MM.1S (cell line): ENCODE data around the gene PXN.
A peak's percentile ranks its signal among the peaks of the same experiment; 100 is the strongest.

ENCODE experiments used
- DNase-seq: peaks from one replicate; pipeline ENCODE4 v3.0.0-alpha.2; 2015
- H2AFZ ChIP-seq: fragments of 300-600 bp; sonication (generic); 2 replicates; pipeline ENCODE4 v1.6.0; 2016; ENCODE audit warnings: antibody characterized with exemption, low read length
- H3F3A ChIP-seq: fragments of 300-600 bp; sonication (generic); 2 replicates; pipeline ENCODE4 v1.6.1; 2016; ENCODE audit warnings: mild to moderate bottlenecking, antibody characterized with exemption, low read length, moderate library complexity, mixed read lengths; ENCODE audit not compliant: insufficient read depth
- H3K27ac ChIP-seq: fragments of 300-600 bp; sonication (generic); 2 replicates; pipeline ENCODE4 v1.5.1; 2016; ENCODE audit warnings: mild to moderate bottlenecking, low read length
- H3K27me3 ChIP-seq: fragments of 300-600 bp; sonication (generic); replicated peaks from 2 replicates; pipeline ENCODE4 v1.6.0; 2016; ENCODE audit warnings: low read length; ENCODE audit not compliant: insufficient read depth
- H3K36me3 ChIP-seq: fragments of 300-600 bp; sonication (generic); replicated peaks from 2 replicates; pipeline ENCODE4 v1.6.1; 2016; ENCODE audit warnings: mild to moderate bottlenecking, low read length, mixed read lengths; ENCODE audit not compliant: insufficient read depth
- H3K4me1 ChIP-seq: fragments of 300-600 bp; sonication (generic); 2 replicates; pipeline ENCODE4 v1.6.1; 2016; ENCODE audit warnings: low read length, mixed read lengths
- H3K4me2 ChIP-seq: fragments of 300-600 bp; sonication (generic); 2 replicates; pipeline ENCODE4 v1.6.0; 2016; ENCODE audit warnings: low read depth, low read length
- H3K4me3 ChIP-seq: fragments of 300-600 bp; sonication (generic); 2 replicates; pipeline ENCODE4 v1.5.1; 2016; ENCODE audit warnings: low read length, mixed read lengths
- H3K79me2 ChIP-seq: fragments of 300-600 bp; sonication (generic); 2 replicates; pipeline ENCODE4 v1.6.1; 2016; ENCODE audit warnings: mixed run types, low read length, mixed read lengths
- H3K9ac ChIP-seq: fragments of 300-600 bp; sonication (generic); 2 replicates; pipeline ENCODE4 v1.6.1; 2016; ENCODE audit warnings: low read length, mixed read lengths
- H3K9me2 ChIP-seq: fragments of 300-600 bp; sonication (generic); replicated peaks from 2 replicates; pipeline ENCODE4 v1.6.1; 2016; ENCODE audit warnings: mild to moderate bottlenecking, low read length, mixed read lengths; ENCODE audit not compliant: insufficient read depth
- H3K9me3 ChIP-seq: fragments of 300-600 bp; sonication (generic); replicated peaks from 2 replicates; pipeline ENCODE4 v1.6.1; 2016; ENCODE audit warnings: mild to moderate bottlenecking, low read length, mixed read lengths; ENCODE audit not compliant: insufficient read depth
- H4K20me1 ChIP-seq: fragments of 300-600 bp; sonication (generic); 2 replicates; pipeline ENCODE4 v1.6.1; 2016; ENCODE audit warnings: mild to moderate bottlenecking, low read length, moderate library complexity, mixed read lengths; ENCODE audit not compliant: insufficient read depth
- CTCF ChIP-seq: fragments of 300-600 bp; sonication (generic); IDR thresholded peaks from 2 replicates; pipeline ENCODE4 v1.5.1; 2016; ENCODE audit warnings: antibody characterized with exemption, low read length, mixed read lengths
- EZH2 ChIP-seq: fragments of 300-600 bp; sonication (generic); optimal IDR thresholded peaks from 2 replicates; pipeline ENCODE3; 2017; ENCODE audit warnings: low read depth, mild to moderate bottlenecking, antibody characterized with exemption, low read length, mixed read lengths
- EZH2phosphoT487 ChIP-seq: fragments of 300-600 bp; sonication (generic); IDR thresholded peaks from 2 replicates; pipeline ENCODE4 v1.6.1; 2018; ENCODE audit warnings: antibody characterized with exemption, low read length

Gene PXN

GRCh38 chr12:120267736-120268135 lies 2.2 kb upstream of the PXN start:
- Histone ChIP-seq H2AFZ (no peak overlapping the region), H3K4me1 (no peaks in the 10 kb centered on the region), H3K4me3 (no peak overlapping the region), H3K27me3 (no peaks in the 10 kb centered on the region), H3K36me3 (no peaks in the 10 kb centered on the region), H4K20me1 (no peaks in the 10 kb centered on the region), H3K27ac (no peak overlapping the region), H3K79me2 (no peaks in the 10 kb centered on the region), H3K9me2 (no peaks in the 10 kb centered on the region), H3K4me2 (no peak overlapping the region), H3K9me3 (no peaks in the 10 kb centered on the region), H3K9ac (no peak overlapping the region), H3F3A (no peaks in the 10 kb centered on the region)
- TF ChIP-seq EZH2 (no peak), CTCF (no peak), EZH2phosphoT487 (no peak)
- no peak for DNase-seq

GRCh38 chr12:120266180-120266870 lies 795 bp upstream of the PXN start:
- H3K9me2 ChIP-seq, result no peaks in the 10 kb centered on the region
- no peak for TF ChIP-seq EZH2
- TF ChIP-seq CTCF, result no peak
- TF ChIP-seq EZH2phosphoT487, result no peak
- H3K36me3 ChIP-seq, result no peaks in the 10 kb centered on the region
- no peak overlapping the region for H3K27ac ChIP-seq
- no peaks in the 10 kb centered on the region for H3K79me2 ChIP-seq
- no peaks in the 10 kb centered on the region for H4K20me1 ChIP-seq
- DNase-seq, result no peak
- peak overlapping the region; percentile 24; the same call in 1 of the 2 replicates for H3K4me2 ChIP-seq
- no peak overlapping the region for H3K4me3 ChIP-seq
- no peaks in the 10 kb centered on the region for H3K27me3 ChIP-seq
- H2AFZ ChIP-seq, result peak overlapping the region; percentile 69; the same call in 1 of the 2 replicates
- no peaks in the 10 kb centered on the region for H3K9me3 ChIP-seq
- H3K9ac ChIP-seq, result no peak overlapping the region
- H3F3A ChIP-seq, result no peaks in the 10 kb centered on the region
- H3K4me1 ChIP-seq, result no peaks in the 10 kb centered on the region

GRCh38 chr12:120264904-120265472 lies 542 bp downstream of the PXN start:
- Histone ChIP-seq H3K9me3 (no peaks in the 10 kb centered on the region), H3F3A (no peaks in the 10 kb centered on the region), H3K4me2 (peak overlapping the region; percentile 57), H3K9ac (peak overlapping the region; percentile 44; the same call in 1 of the 2 replicates), H3K79me2 (no peaks in the 10 kb centered on the region), H3K4me1 (no peaks in the 10 kb centered on the region), H3K36me3 (no peaks in the 10 kb centered on the region), H3K9me2 (no peaks in the 10 kb centered on the region), H4K20me1 (no peaks in the 10 kb centered on the region), H3K27me3 (no peaks in the 10 kb centered on the region), H2AFZ (0 out of 2 replicates have a peak overlapping the region, but pooled peaks have one; percentile 31), H3K4me3 (peak overlapping the region; percentile 63), H3K27ac (no peak overlapping the region)
- no peak for TF ChIP-seq CTCF
- no peak for TF ChIP-seq EZH2
- TF ChIP-seq EZH2phosphoT487, result no peak
- DNase-seq, result no peak
